HFFc6 (cell line): Measurements from ENCODE around the gene CSK. TPM values are rescaled to one million over a fixed set of nuclear protein-coding genes. Genes with fewer than 3 reads are reported as not detected.

Source experiments
- DNase-seq: peaks from one replicate; pipeline ENCODE4 v3.0.0-alpha.2; 2018
- H3K27ac Mint-ChIP-seq: 2 replicates; pipeline ENCODE4 v1.8.0; 2020; ENCODE audit warnings: mild to moderate bottlenecking, mixed read lengths
- H3K27me3 Mint-ChIP-seq: 2 replicates; pipeline ENCODE4 v1.8.0; 2021; ENCODE audit warnings: mild to moderate bottlenecking, moderate library complexity, mixed read lengths; ENCODE audit not compliant: insufficient read depth
- H3K36me3 Mint-ChIP-seq: 2 replicates; pipeline ENCODE4 v1.8.0; 2021; ENCODE audit warnings: low read depth, mixed read lengths
- H3K4me1 Mint-ChIP-seq: 2 replicates; pipeline ENCODE4 v1.8.0; 2020; ENCODE audit warnings: low read depth, mixed read lengths
- H3K4me3 Mint-ChIP-seq: 2 replicates; pipeline ENCODE4 v1.8.0; 2020; ENCODE audit warnings: mild to moderate bottlenecking, moderate library complexity, mixed read lengths
- H3K9me3 Mint-ChIP-seq: 2 replicates; pipeline ENCODE4 v1.8.0; 2020; ENCODE audit warnings: mild to moderate bottlenecking, mixed read lengths
- CTCF ChIP-seq: fragments of 200-600 bp; sonication (generic); IDR thresholded peaks from 2 replicates; pipeline ENCODE4 v1.5.0; 2021; ENCODE audit warnings: antibody characterized with exemption, mild to moderate bottlenecking
- total RNA-seq, 6 experiments: library from RNA; stranded (reverse); fragmentation: NEBNext Ultra II Directional; extraction: Animal tissue kit (Norgen Biotek cat#: 25700); gene quantifications; 2 replicates in 1 of 6; 3 replicates in 5 of 6; pipeline ENCODE4 v1.2.3, GENCODE V29; 2021

The CSK gene
- total RNA-seq, 6 experiments from 2014 or later = 48.8 to 59.0 (median 53.3) TPM

DNA sequence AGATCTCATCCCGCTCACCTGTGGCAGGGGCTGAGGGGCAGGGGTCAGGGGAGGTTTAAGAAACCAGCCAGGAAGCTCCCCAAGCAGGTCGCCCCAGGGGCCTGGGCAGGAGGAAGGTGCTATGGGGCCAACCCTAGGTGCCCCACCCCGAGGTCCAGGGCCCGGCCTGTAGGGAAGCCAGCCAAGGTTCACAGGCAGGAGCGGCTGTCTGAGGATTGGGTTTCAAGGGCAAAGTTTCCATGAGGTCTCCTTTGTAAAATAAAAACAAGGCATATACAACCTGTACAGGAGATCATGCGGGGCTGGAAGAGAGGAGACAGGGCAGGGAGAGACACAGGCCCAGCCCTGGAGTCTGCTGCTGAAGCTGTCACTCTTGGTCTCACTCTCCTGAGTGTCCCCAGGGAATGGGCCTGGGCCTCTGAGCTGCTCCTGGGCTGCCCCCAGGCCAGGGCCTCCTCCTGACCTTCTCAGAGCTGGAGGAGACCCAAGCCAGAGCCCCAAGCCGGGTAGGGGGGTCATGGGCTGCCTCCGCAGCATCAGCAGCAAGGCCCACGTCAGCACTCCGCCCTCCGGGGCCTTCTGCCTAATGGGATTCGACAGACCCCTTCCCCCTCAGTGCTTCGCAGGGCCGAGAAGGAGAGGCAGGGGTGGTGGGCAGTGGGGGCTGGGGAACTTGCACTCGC is 50.1 kb downstream of the CSK start:
- DNase-seq = no peak
- TF ChIP-seq CTCF = no peak

DNA sequence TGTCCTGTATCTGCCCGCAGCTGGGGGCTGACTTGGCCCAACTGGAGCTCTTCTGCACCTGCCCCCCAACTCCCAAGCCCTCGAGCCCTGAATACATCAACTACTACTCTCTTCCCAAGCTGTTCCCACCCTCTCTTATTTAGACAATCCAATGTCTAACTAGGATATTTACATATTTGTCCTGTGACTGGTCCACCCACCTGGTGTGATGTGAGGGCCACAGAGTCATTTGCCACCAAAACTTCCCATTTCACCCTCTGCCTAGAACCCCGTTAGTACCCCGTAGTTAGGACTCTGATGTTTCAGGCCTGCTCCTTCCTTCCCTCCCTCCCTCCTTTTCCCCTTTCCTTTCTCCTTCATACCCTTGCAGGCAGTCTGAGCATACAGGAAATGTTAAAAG is 50.9 kb downstream of the CSK start:
- Mint-ChIP-seq H3K36me3 (no peaks in the 10 kb centered on the region), H3K9me3 (no peaks in the 10 kb centered on the region), H3K27ac (no peak overlapping the region), H3K4me1 (peaks cover 15% of the 10 kb centered on the region), H3K4me3 (no peak overlapping the region), H3K27me3 (peaks cover 14% of the 10 kb centered on the region)
- no peak for DNase-seq
- no peak for TF ChIP-seq CTCF

More for the DNA sequence above, 50.1 kb downstream of the CSK start:
- Mint-ChIP-seq H3K4me3 (no peak overlapping the region), H3K27ac (no peak overlapping the region), H3K27me3 (peaks cover 19% of the 10 kb centered on the region), H3K36me3 (no peaks in the 10 kb centered on the region), H3K4me1 (peaks cover 15% of the 10 kb centered on the region), H3K9me3 (no peaks in the 10 kb centered on the region)

DNA sequence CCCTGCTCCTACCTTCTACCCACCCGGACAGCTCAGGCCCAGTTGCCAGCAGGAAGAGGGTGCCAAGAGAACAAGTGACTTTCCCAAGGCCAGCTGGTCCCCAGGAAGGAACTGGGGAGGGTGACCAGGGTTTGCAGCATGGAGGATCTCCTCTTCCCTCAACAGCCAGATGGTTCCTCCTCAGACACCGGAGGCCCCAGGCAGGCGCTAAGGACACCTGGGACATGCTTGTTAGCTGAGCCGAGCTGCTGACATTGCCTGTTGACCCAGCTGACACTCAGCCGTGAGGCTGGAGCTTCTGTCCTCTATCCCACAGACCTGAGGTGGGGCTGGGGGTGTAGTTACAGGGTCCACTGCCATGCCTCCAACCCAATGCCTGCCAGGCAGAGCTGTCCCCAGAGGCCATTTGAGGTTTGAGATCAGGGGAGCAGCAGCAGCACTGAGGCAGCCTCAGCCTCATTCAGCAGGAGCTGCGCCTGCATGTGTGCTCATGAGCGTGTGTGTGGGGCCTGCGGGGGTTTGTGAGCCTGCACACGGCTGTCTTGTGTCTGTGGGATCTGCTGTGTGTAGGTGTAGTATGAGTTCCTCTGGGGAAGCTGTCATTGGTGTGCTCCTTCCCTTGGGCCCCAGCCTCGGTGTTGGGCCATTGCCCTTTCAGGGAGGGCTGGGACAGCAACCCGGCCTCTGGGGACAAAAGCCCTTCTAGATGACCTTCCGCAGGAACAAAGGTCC is 51.7 kb downstream of the CSK start:
- no peak overlapping the region for H3K27ac Mint-ChIP-seq
- H3K4me1 Mint-ChIP-seq = peaks cover 15% of the 10 kb centered on the region
- TF ChIP-seq CTCF = no peak
- no peak for DNase-seq
- H3K27me3 Mint-ChIP-seq = peaks cover 10% of the 10 kb centered on the region
- no peaks in the 10 kb centered on the region for H3K9me3 Mint-ChIP-seq
- H3K4me3 Mint-ChIP-seq = no peak overlapping the region
- no peaks in the 10 kb centered on the region for H3K36me3 Mint-ChIP-seq

GRCh38 chr15:74835312-74835823 is 53.5 kb downstream of the CSK start:
- Mint-ChIP-seq H3K9me3 (no peaks in the 10 kb centered on the region), H3K36me3 (no peaks in the 10 kb centered on the region), H3K27me3 (peaks cover 9% of the 10 kb centered on the region), H3K4me3 (no peak overlapping the region), H3K4me1 (peaks cover 5% of the 10 kb centered on the region; the same call in 1 of the 2 replicates), H3K27ac (no peak overlapping the region)
- peak; percentile 90 for TF ChIP-seq CTCF
- peak; percentile 50 for DNase-seq

DNA sequence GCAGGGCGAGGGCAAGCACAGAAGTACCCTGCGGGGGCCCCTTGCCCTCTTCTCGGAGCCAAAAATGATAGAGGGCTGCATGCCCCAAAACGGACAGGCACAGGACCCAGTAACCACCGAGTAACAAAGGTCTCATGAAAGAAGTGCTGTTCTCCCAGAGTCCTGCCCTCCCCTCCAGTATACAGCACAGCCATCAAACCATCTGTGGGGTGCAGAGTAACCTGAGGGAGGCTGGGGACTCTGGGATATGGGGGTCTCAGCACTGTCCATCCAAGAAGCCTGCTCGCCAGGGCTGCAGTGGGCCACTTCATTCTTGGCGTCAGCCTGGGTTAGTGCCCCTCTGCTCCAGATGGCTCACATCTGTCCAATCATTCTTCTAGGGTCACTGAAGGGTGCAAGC is 55.0 kb downstream of the CSK start:
- DNase-seq = no peak
- peaks cover 7% of the 10 kb centered on the region for H3K27me3 Mint-ChIP-seq
- no peaks in the 10 kb centered on the region for H3K9me3 Mint-ChIP-seq
- peaks cover 12% of the 10 kb centered on the region; the same call in 1 of the 2 replicates for H3K4me1 Mint-ChIP-seq
- TF ChIP-seq CTCF = no peak
- H3K36me3 Mint-ChIP-seq = no peaks in the 10 kb centered on the region
- H3K27ac Mint-ChIP-seq = no peak overlapping the region
- H3K4me3 Mint-ChIP-seq = no peak overlapping the region
